ENCODE results near the gene PROCR. TPM values are rescaled to one million over a fixed set of nuclear protein-coding genes. Genes with fewer than 3 reads are reported as not detected.

PROCR gene
- total and polyA plus RNA-seq, 9 of the 15 experiments (the other 6 are each of a cell fraction or from before 2014, with no cell fraction given), result 1.6 to 7.1 (median 4.0) TPM

DNA sequence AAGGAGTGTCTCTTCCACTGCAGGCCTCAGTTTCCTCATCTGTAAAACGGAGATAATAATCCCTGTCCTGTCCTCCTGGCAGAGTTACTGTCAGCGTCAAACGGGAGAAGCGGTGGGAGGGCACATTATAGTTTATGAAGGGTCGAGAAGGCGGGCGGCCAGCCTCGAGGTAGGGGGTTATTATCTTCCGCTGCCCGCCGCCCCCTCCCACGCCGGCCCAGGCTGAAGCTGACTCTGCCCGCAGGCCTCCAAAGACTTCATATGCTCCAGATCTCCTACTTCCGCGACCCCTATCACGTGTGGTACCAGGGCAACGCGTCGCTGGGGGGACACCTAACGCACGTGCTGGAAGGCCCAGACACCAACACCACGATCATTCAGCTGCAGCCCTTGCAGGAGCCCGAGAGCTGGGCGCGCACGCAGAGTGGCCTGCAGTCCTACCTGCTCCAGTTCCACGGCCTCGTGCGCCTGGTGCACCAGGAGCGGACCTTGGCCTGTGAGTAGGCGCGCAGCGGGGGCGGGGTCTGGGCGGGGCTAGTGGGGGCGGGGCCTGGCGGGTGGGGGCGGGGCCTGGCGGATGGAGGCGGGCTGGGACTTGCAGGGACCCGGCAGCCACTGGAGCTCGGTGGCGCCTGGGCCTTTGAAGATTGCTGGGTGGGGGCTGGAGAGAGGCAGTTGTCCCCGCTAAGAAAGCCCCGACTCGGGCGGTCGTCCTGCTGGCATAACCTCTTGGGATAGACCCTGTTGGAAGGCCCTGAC lies 2.8 kb downstream of the PROCR start (continued):
- TF ChIP-seq, protein P1, sequence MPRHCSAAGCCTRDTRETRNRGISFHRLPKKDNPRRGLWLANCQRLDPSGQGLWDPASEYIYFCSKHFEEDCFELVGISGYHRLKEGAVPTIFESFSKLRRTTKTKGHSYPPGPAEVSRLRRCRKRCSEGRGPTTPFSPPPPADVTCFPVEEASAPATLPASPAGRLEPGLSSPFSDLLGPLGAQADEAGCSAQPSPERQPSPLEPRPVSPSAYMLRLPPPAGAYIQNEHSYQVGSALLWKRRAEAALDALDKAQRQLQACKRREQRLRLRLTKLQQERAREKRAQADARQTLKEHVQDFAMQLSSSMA (CRISPR knock-in tag; IDR thresholded peaks at IDR 0.05), result no peak
- TF ChIP-seq LCOR (CRISPR knock-in tag; IDR thresholded peaks at IDR 0.05) (no peak), NR2C2 (CRISPR knock-in tag; IDR thresholded peaks at IDR 0.05) (0 out of 2 replicates have a peak, but pooled peaks have one; percentile 36), NR2C2 (tag; IDR thresholded peaks at IDR 0.05) (no peak), SUPT5H (IDR thresholded peaks at IDR 0.05) (peak; percentile 66), ARID2 (IDR thresholded peaks at IDR 0.05) (no peak), RBM17 (IDR thresholded peaks at IDR 0.05; ENCODE audit: borderline replicate concordance, low read depth, low read length) (no peak), TAF7 (tag; IDR thresholded peaks at IDR 0.05) (no peak), ARHGAP35 (IDR thresholded peaks at IDR 0.05; ENCODE audit: partially characterized antibody) (no peak), NR1H2 (CRISPR knock-in tag; IDR thresholded peaks at IDR 0.05) (no peak), IRF2 (CRISPR knock-in tag; IDR thresholded peaks at IDR 0.05) (no peak), TEAD2 (tag; IDR thresholded peaks at IDR 0.05) (no peak), PHF8 (IDR thresholded peaks at IDR 0.05; ENCODE audit: borderline replicate concordance, low read length) (peak; percentile 46; the same call in 1 of the 2 replicates)
- TF ChIP-seq, protein P2, sequence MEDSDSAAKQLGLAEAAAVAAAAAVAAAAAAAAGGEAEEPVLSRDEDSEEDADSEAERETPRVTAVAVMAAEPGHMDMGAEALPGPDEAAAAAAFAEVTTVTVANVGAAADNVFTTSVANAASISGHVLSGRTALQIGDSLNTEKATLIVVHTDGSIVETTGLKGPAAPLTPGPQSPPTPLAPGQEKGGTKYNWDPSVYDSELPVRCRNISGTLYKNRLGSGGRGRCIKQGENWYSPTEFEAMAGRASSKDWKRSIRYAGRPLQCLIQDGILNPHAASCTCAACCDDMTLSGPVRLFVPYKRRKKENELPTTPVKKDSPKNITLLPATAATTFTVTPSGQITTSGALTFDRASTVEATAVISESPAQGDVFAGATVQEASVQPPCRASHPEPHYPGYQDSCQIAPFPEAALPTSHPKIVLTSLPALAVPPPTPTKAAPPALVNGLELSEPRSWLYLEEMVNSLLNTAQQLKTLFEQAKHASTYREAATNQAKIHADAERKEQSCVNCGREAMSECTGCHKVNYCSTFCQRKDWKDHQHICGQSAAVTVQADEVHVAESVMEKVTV (CRISPR knock-in tag; IDR thresholded peaks at IDR 0.05), result no peak
- TF ChIP-seq, protein P3, sequence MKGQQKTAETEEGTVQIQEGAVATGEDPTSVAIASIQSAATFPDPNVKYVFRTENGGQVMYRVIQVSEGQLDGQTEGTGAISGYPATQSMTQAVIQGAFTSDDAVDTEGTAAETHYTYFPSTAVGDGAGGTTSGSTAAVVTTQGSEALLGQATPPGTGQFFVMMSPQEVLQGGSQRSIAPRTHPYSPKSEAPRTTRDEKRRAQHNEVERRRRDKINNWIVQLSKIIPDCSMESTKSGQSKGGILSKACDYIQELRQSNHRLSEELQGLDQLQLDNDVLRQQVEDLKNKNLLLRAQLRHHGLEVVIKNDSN (CRISPR knock-in tag; IDR thresholded peaks at IDR 0.05), result peak; percentile 59; the same call in 1 of the 2 replicates
- TF ChIP-seq, protein P4, sequence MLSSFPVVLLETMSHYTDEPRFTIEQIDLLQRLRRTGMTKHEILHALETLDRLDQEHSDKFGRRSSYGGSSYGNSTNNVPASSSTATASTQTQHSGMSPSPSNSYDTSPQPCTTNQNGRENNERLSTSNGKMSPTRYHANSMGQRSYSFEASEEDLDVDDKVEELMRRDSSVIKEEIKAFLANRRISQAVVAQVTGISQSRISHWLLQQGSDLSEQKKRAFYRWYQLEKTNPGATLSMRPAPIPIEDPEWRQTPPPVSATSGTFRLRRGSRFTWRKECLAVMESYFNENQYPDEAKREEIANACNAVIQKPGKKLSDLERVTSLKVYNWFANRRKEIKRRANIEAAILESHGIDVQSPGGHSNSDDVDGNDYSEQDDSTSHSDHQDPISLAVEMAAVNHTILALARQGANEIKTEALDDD (IDR thresholded peaks at IDR 0.05), result no peak
- TF ChIP-seq, protein P5, sequence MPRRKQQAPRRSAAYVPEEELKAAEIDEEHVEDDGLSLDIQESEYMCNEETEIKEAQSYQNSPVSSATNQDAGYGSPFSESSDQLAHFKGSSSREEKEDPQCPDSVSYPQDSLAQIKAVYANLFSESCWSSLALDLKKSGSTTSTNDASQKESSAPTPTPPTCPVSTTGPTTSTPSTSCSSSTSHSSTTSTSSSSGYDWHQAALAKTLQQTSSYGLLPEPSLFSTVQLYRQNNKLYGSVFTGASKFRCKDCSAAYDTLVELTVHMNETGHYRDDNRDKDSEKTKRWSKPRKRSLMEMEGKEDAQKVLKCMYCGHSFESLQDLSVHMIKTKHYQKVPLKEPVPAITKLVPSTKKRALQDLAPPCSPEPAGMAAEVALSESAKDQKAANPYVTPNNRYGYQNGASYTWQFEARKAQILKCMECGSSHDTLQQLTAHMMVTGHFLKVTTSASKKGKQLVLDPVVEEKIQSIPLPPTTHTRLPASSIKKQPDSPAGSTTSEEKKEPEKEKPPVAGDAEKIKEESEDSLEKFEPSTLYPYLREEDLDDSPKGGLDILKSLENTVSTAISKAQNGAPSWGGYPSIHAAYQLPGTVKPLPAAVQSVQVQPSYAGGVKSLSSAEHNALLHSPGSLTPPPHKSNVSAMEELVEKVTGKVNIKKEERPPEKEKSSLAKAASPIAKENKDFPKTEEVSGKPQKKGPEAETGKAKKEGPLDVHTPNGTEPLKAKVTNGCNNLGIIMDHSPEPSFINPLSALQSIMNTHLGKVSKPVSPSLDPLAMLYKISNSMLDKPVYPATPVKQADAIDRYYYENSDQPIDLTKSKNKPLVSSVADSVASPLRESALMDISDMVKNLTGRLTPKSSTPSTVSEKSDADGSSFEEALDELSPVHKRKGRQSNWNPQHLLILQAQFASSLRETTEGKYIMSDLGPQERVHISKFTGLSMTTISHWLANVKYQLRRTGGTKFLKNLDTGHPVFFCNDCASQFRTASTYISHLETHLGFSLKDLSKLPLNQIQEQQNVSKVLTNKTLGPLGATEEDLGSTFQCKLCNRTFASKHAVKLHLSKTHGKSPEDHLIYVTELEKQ (CRISPR knock-in tag; IDR thresholded peaks at IDR 0.05), result no peak
